Measurements from ENCODE around the gene WAS.

WAS gene

DNA sequence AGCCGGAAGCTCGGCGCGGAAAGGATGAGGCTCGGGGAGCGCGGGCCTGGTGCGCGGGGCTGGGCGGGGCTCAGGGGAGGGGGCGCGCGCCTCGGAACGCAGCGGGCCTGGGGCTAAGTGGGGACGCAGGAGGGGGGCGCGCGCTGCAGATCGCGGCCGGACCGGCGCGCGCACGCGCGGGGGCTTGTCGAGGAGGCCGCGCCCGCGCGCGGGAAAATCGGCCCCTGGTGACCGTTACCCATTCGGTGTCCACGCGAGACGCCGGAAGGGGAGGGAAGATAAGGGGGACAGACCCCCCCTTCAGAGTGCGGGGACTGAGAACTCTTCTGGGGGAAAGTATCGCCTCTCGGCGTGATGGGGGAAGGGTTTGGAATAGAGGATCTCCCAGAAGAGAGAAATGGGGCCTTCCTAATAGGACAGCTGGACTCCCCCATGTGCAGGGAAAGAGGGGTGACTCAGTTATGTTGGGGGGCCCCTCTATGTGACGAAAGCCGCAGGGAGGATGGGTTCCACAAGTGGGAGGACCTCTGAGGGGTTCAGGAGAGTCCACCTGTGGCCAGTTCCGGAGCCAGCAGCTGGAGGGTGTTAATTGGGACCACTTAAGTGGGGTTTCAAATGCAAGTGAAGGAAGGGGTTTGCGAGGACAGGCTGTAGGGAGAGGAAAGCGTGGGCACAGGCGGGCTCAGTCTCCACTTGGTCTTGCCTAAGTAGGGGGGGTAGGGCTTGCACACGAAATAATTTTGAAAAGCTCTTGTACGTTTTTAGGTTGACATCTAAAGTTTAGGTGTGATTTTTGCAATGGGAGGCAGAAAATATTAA is 13.5 kb downstream of the WAS start:
- no peak for TF ChIP-seq CTCF (IDR thresholded peaks at IDR 0.05; ENCODE audit: low read length, missing control alignments)
- no peak for DNase-seq (ENCODE audit: low read depth)
- H3K4me3 ChIP-seq (replicated peaks; ENCODE audit: low read depth, low read length): peak overlapping the region; percentile 58

DNA sequence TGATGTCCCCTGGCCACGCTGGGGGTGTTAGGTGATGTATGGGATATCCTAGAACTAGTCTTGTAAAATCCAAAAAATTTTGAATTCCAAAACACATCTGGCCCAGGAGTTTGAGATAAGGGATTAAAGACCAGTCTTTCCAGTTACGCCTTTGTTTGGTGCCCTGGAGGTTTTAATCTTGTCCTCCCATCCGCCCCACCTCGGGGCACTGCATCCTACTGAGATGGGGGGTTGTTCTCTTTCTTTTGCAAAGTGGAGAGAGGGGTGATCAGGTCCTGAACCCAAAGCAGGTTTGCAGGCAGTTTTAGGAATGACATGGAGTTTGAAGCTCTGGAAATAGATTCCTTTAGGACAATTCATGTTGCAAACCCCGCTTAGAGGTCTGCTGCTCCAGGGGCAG is 14.7 kb downstream of the WAS start:
- no peak for TF ChIP-seq CTCF (IDR thresholded peaks at IDR 0.05; ENCODE audit: low read length, missing control alignments)
- DNase-seq (ENCODE audit: low read depth): no peak
- H3K4me3 ChIP-seq (replicated peaks; ENCODE audit: low read depth, low read length): no peak overlapping the region

GRCh38 chrX:48700246-48700645 is 16.6 kb downstream of the WAS start:
- H3K4me3 ChIP-seq (replicated peaks; ENCODE audit: low read depth, low read length): no peak overlapping the region
- no peak for TF ChIP-seq CTCF (IDR thresholded peaks at IDR 0.05; ENCODE audit: low read length, missing control alignments)
- DNase-seq (ENCODE audit: low read depth): no peak

- DNase-seq (ENCODE audit: low read depth): peak; percentile 90
- TF ChIP-seq CTCF (IDR thresholded peaks at IDR 0.05; ENCODE audit: low read length, missing control alignments): no peak
- H3K4me3 ChIP-seq (replicated peaks; ENCODE audit: low read depth, low read length): no peak overlapping the region
These were observed 17.5 kb downstream of the WAS start for GRCh38 chrX:48700951-48701653.

DNA sequence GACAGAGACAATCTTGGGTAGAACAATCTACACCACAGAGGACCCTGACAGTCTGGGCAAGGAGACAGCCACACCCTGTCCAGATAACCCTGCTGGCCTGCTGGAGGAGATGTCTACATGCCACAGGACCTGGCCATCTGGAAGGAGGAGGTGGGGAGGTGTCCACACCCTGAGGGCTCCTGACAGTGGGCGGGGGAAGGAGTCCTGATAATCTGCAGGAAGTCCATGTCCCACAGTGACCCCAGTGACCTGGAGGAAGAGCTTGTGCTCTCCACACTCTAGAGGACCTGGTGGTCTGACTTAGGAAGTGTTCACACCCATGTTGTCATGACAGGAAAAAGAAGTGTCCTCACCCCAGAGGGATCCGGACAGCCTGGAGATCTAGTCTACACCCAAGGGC is 18.4 kb downstream of the WAS start:
- no peak for DNase-seq (ENCODE audit: low read depth)
- no peak for TF ChIP-seq CTCF (IDR thresholded peaks at IDR 0.05; ENCODE audit: low read length, missing control alignments)
- no peak overlapping the region for H3K4me3 ChIP-seq (replicated peaks; ENCODE audit: low read depth, low read length)

DNA sequence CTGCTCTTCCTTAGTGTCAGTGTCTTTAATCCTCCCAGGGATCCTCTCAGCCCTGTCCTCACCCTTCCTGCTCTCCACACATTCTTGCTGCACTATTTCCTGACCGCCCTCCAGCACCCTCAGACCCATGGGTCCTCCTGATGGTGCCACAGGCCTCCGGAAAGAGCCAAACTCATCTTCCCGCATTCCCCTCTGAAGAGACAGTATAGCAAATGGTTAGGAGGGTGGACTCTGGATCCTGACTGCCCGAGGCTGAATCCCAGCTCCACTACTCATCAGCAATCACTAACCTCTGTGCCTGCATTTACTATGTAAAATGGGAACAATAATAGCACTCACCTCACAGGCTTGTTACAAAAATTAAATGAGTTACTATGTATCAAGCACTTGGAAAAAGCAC is 19.1 kb downstream of the WAS start:
- H3K4me3 ChIP-seq (replicated peaks; ENCODE audit: low read depth, low read length): no peak overlapping the region
- no peak for DNase-seq (ENCODE audit: low read depth)
- TF ChIP-seq CTCF (IDR thresholded peaks at IDR 0.05; ENCODE audit: low read length, missing control alignments): no peak
